Measurements from ENCODE around the gene FBN2.

GRCh38 chr5:128408622-128409021 lies 129.4 kb downstream of the FBN2 start:
- TF ChIP-seq CTCF (conservative IDR thresholded peaks at IDR 0.05) (no peak), EZH2 (IDR thresholded peaks at IDR 0.05; ENCODE audit: low read depth) (no peak)
